ENCODE data around the gene BATF3.
A peak's percentile ranks its signal among the peaks of the same experiment; 100 is the strongest.
"Not testable (repeated sequence)": the region's sequence is repeated elsewhere in the genome, so short reads cannot be mapped to it uniquely, and the experiment has no call there.

Gene BATF3

GRCh38 chr1:212713465-212714136, 14.0 kb upstream of the BATF3 start:
- Histone ChIP-seq H4K91ac (ENCODE audit: low read depth, low read length, poor library complexity) (no peak overlapping the region), H2AFZ (ENCODE audit: low read length) (no peak overlapping the region), H2AK5ac (ENCODE audit: low read depth, low read length) (no peak overlapping the region), H3K18ac (ENCODE audit: low read length) (no peak overlapping the region), H3K4me2 (ENCODE audit: insufficient read depth, low read length, poor library complexity, severe bottlenecking) (no peak overlapping the region), H3K27me3 (ENCODE audit: control insufficient read depth in 3 of 3, insufficient read depth in 3 of 3, low read depth in 1 of 3, low read length in 3 of 3) (no peaks in the 10 kb centered on the region), H3K4me3 (ENCODE audit: low read length in 2 of 2) (no peak overlapping the region), H2BK5ac (ENCODE audit: low read length) (no peak overlapping the region), H3K9me3 (replicated peaks in 1 of 2; ENCODE audit: control insufficient read depth in 2 of 2, insufficient read depth in 1 of 2, low read depth in 1 of 2, low read length in 2 of 2) (no peaks in the 10 kb centered on the region), H3K4ac (ENCODE audit: low read length) (no peak overlapping the region), H3K14ac (ENCODE audit: low read length) (no peak overlapping the region), H3K27ac (replicated peaks; ENCODE audit: low read length) (no peak overlapping the region), H3K4me1 (ENCODE audit: control insufficient read depth in 2 of 2, insufficient read depth in 1 of 2, low read depth in 1 of 2, low read length in 2 of 2) (peaks cover 2% of the 10 kb centered on the region in 2 donors), H3K36me3 (replicated peaks in 1 of 2; ENCODE audit: control insufficient read depth in 2 of 2, insufficient read depth in 2 of 2, low read length in 2 of 2) (no peaks in the 10 kb centered on the region), H2BK120ac (ENCODE audit: low read depth, low read length) (no peak overlapping the region), H4K8ac (ENCODE audit: low read depth, low read length) (no peak overlapping the region), H2BK15ac (ENCODE audit: low read length) (no peak overlapping the region), H3K9ac (ENCODE audit: low read depth, low read length, poor library complexity) (no peak overlapping the region), H3K23ac (ENCODE audit: low read depth, low read length, poor library complexity) (no peak overlapping the region), H3K79me1 (ENCODE audit: low read depth, low read length) (no peaks in the 10 kb centered on the region), H2BK12ac (ENCODE audit: low read length) (no peak overlapping the region)
- DNase-seq (ENCODE audit: low spot score): no peak
- WGBS, 2 donors (ENCODE audit: extremely low coverage in 2 of 2, insufficient read length in 2 of 2, insufficient replicate concordance in 1 of 2): no CpG with 5 or more reads among the region's 5 CpGs

GRCh38 chr1:212712451-212713303, 13.0 kb upstream of the BATF3 start:
- Histone ChIP-seq H2BK120ac (ENCODE audit: low read depth, low read length) (no peak overlapping the region), H3K23ac (ENCODE audit: low read depth, low read length, poor library complexity) (no peak overlapping the region), H3K18ac (ENCODE audit: low read length) (no peak overlapping the region), H2AFZ (ENCODE audit: low read length) (no peak overlapping the region), H3K4me1 (ENCODE audit: control insufficient read depth in 2 of 2, insufficient read depth in 1 of 2, low read depth in 1 of 2, low read length in 2 of 2) (peaks cover 2% of the 10 kb centered on the region in 2 donors), H3K27me3 (ENCODE audit: control insufficient read depth in 3 of 3, insufficient read depth in 3 of 3, low read depth in 1 of 3, low read length in 3 of 3) (no peaks in the 10 kb centered on the region), H2AK5ac (ENCODE audit: low read depth, low read length) (no peak overlapping the region), H3K9me3 (replicated peaks in 1 of 2; ENCODE audit: control insufficient read depth in 2 of 2, insufficient read depth in 1 of 2, low read depth in 1 of 2, low read length in 2 of 2) (no peaks in the 10 kb centered on the region), H3K14ac (ENCODE audit: low read length) (no peak overlapping the region), H4K91ac (ENCODE audit: low read depth, low read length, poor library complexity) (no peak overlapping the region), H3K36me3 (replicated peaks in 1 of 2; ENCODE audit: control insufficient read depth in 2 of 2, insufficient read depth in 2 of 2, low read length in 2 of 2) (no peaks in the 10 kb centered on the region), H4K8ac (ENCODE audit: low read depth, low read length) (no peak overlapping the region), H3K4ac (ENCODE audit: low read length) (no peak overlapping the region), H3K79me1 (ENCODE audit: low read depth, low read length) (no peaks in the 10 kb centered on the region), H2BK12ac (ENCODE audit: low read length) (no peak overlapping the region), H3K9ac (ENCODE audit: low read depth, low read length, poor library complexity) (no peak overlapping the region), H3K27ac (replicated peaks; ENCODE audit: low read length) (peak overlapping the region; percentile 13), H2BK5ac (ENCODE audit: low read length) (no peak overlapping the region), H3K4me2 (ENCODE audit: insufficient read depth, low read length, poor library complexity, severe bottlenecking) (no peak overlapping the region), H3K4me3 (ENCODE audit: low read length in 2 of 2) (no peak overlapping the region), H2BK15ac (ENCODE audit: low read length) (no peak overlapping the region)
- WGBS, 2 donors (ENCODE audit: extremely low coverage in 2 of 2, insufficient read length in 2 of 2, insufficient replicate concordance in 1 of 2): no CpG with 5 or more reads among the region's 4 CpGs
- DNase-seq (ENCODE audit: low spot score): no peak

GRCh38 chr1:212711974-212712373, 12.3 kb upstream of the BATF3 start:
- H3K27me3 ChIP-seq (ENCODE audit: control insufficient read depth in 3 of 3, insufficient read depth in 3 of 3, low read depth in 1 of 3, low read length in 3 of 3); H2AFZ ChIP-seq (ENCODE audit: low read length); H3K23ac ChIP-seq (ENCODE audit: low read depth, low read length, poor library complexity); H3K9ac ChIP-seq (ENCODE audit: low read depth, low read length, poor library complexity); H3K18ac ChIP-seq (ENCODE audit: low read length); DNase-seq (ENCODE audit: low spot score); H3K4me1 ChIP-seq (ENCODE audit: control insufficient read depth in 2 of 2, insufficient read depth in 1 of 2, low read depth in 1 of 2, low read length in 2 of 2); H2BK120ac ChIP-seq (ENCODE audit: low read depth, low read length); H3K4me2 ChIP-seq (ENCODE audit: insufficient read depth, low read length, poor library complexity, severe bottlenecking); H4K8ac ChIP-seq (ENCODE audit: low read depth, low read length); H2BK15ac ChIP-seq (ENCODE audit: low read length); H2BK12ac ChIP-seq (ENCODE audit: low read length); H3K14ac ChIP-seq (ENCODE audit: low read length); H2AK5ac ChIP-seq (ENCODE audit: low read depth, low read length); H4K91ac ChIP-seq (ENCODE audit: low read depth, low read length, poor library complexity); H3K79me1 ChIP-seq (ENCODE audit: low read depth, low read length); H3K27ac ChIP-seq (replicated peaks; ENCODE audit: low read length); H3K36me3 ChIP-seq (replicated peaks in 1 of 2; ENCODE audit: control insufficient read depth in 2 of 2, insufficient read depth in 2 of 2, low read length in 2 of 2); H2BK5ac ChIP-seq (ENCODE audit: low read length); H3K4me3 ChIP-seq (ENCODE audit: low read length in 2 of 2); H3K9me3 ChIP-seq (replicated peaks in 1 of 2; ENCODE audit: control insufficient read depth in 2 of 2, insufficient read depth in 1 of 2, low read depth in 1 of 2, low read length in 2 of 2); H3K4ac ChIP-seq (ENCODE audit: low read length): not testable (repeated sequence)
- WGBS, 2 donors (ENCODE audit: extremely low coverage in 2 of 2, insufficient read length in 2 of 2, insufficient replicate concordance in 1 of 2): no CpG with 5 or more reads among the region's 8 CpGs

- Histone ChIP-seq H2BK120ac (ENCODE audit: low read depth, low read length) (no peak overlapping the region), H3K4ac (ENCODE audit: low read length) (no peak overlapping the region), H2BK12ac (ENCODE audit: low read length) (no peak overlapping the region), H3K9me3 (replicated peaks in 1 of 2; ENCODE audit: control insufficient read depth in 2 of 2, insufficient read depth in 1 of 2, low read depth in 1 of 2, low read length in 2 of 2) (no peaks in the 10 kb centered on the region), H3K36me3 (replicated peaks in 1 of 2; ENCODE audit: control insufficient read depth in 2 of 2, insufficient read depth in 2 of 2, low read length in 2 of 2) (no peaks in the 10 kb centered on the region), H3K18ac (ENCODE audit: low read length) (no peak overlapping the region), H2AK5ac (ENCODE audit: low read depth, low read length) (no peak overlapping the region), H3K4me3 (ENCODE audit: low read length in 2 of 2) (no peak overlapping the region), H3K23ac (ENCODE audit: low read depth, low read length, poor library complexity) (no peak overlapping the region), H3K9ac (ENCODE audit: low read depth, low read length, poor library complexity) (no peak overlapping the region), H3K27me3 (ENCODE audit: control insufficient read depth in 3 of 3, insufficient read depth in 3 of 3, low read depth in 1 of 3, low read length in 3 of 3) (no peaks in the 10 kb centered on the region), H3K14ac (ENCODE audit: low read length) (no peak overlapping the region), H2BK15ac (ENCODE audit: low read length) (no peak overlapping the region), H4K8ac (ENCODE audit: low read depth, low read length) (no peak overlapping the region), H4K91ac (ENCODE audit: low read depth, low read length, poor library complexity) (no peak overlapping the region), H3K27ac (replicated peaks; ENCODE audit: low read length) (no peak overlapping the region), H2BK5ac (ENCODE audit: low read length) (no peak overlapping the region), H3K79me1 (ENCODE audit: low read depth, low read length) (no peaks in the 10 kb centered on the region), H3K4me2 (ENCODE audit: insufficient read depth, low read length, poor library complexity, severe bottlenecking) (no peak overlapping the region), H3K4me1 (ENCODE audit: control insufficient read depth in 2 of 2, insufficient read depth in 1 of 2, low read depth in 1 of 2, low read length in 2 of 2) (peaks cover 2% of the 10 kb centered on the region in 2 donors), H2AFZ (ENCODE audit: low read length) (peak overlapping the region; percentile 16)
- no CpG with 5 or more reads among the region's 6 CpGs for WGBS, 2 donors (ENCODE audit: extremely low coverage in 2 of 2, insufficient read length in 2 of 2, insufficient replicate concordance in 1 of 2)
- no peak for DNase-seq (ENCODE audit: low spot score)
Measured at GRCh38 chr1:212710566-212710965, 10.9 kb upstream of the BATF3 start.
